Gastrocnemius medialis (tissue), 4 donors: ENCODE measurements around the gene CATSPERZ. TPM values are rescaled to one million over a fixed set of nuclear protein-coding genes. Genes with fewer than 3 reads are reported as not detected.

Experiments used
- ATAC-seq, 2 donors: fragments of 150-250 bp; one replicate each; pipeline ENCODE4 v1.9.1; 2016
- DNase-seq, 2 donors: peaks; one replicate each; pipeline ENCODE4 v3.0.0-alpha.2; 2019
- H3K27ac ChIP-seq, 4 donors: fragments of 200-600 bp; sonication (generic); 1 replicate in 1 of 4; 2 replicates in 3 of 4; pipeline ENCODE4 v1.5.1; 2016 to 2018; ENCODE audit warnings: mild to moderate bottlenecking in 2 of 4, moderate library complexity in 1 of 4
- H3K27me3 ChIP-seq, 3 donors: fragments of 200-600 bp; sonication (generic) in 2 of 3; 1 replicate in 1 of 3; 2 replicates in 2 of 3; pipeline versions ENCODE4 v1.5.1 to v1.6.0; 2016 to 2019; ENCODE audit warnings: mild to moderate bottlenecking in 1 of 3, moderate library complexity in 1 of 3
- H3K36me3 ChIP-seq, 2 donors: fragments of 200-600 bp; sonication (generic) in 1 of 2; one replicate each; pipeline ENCODE4 v1.5.1; 2017 to 2018
- H3K4me1 ChIP-seq, 2 donors: fragments of 200-600 bp; sonication (generic) in 1 of 2; one replicate each; pipeline ENCODE4 v1.5.1; 2016 to 2017; ENCODE audit warnings: mild to moderate bottlenecking in 2 of 2
- H3K4me3 ChIP-seq, 4 donors: fragments of 200-600 bp; sonication (generic) in 3 of 4; 1 replicate in 1 of 4; 2 replicates in 3 of 4; pipeline ENCODE4 v1.5.1; 2016 to 2019; ENCODE audit warnings: mild to moderate bottlenecking in 2 of 4
- H3K9me3 ChIP-seq, 3 donors: fragments of 200-600 bp; sonication (generic) in 2 of 3; 1 replicate in 1 of 3; 2 replicates in 2 of 3; pipeline ENCODE4 v1.5.1; 2016 to 2019
- POLR2A ChIP-seq, 2 donors: fragments of 450-650 bp; IDR thresholded peaks; one replicate each; pipeline ENCODE4 v1.6.1; 2017; ENCODE audit warnings: antibody characterized with exemption in 2 of 2, mild to moderate bottlenecking in 2 of 2, moderate library complexity in 2 of 2
- in situ Hi-C, 4 donors: fragments of 200-750 bp; cut with MboI; loops; one replicate each; pipeline versions ENCODE4 v1.15.0 to v1.8.0; 2017; ENCODE audit warnings: low sequenced_read_pairs in 4 of 4
- intact Hi-C: fragments of 100-400 bp; cut with DNase I; formaldehyde crosslinking; loops from one replicate; pipeline ENCODE4 v1.15.1; 2023; ENCODE audit warnings: low total_unique reads
- total RNA-seq, 4 donors: library from RNA; depleted of rRNA; stranded (reverse); fragments of >200 nt; gene quantifications; one replicate each; pipeline versions ENCODE4 v1.1.0 to v1.2.3, GENCODE V29; 2016
- TF ChIP-seq, protein P1 (sequence below), 5 experiments: fragments of 450-650 bp in 3 of 5; fragments of 200-600 bp in 2 of 5; sonication (generic) in 2 of 5; IDR thresholded peaks in 4 of 5; conservative IDR thresholded peaks in 1 of 5; 1 replicate in 4 of 5; 2 replicates in 1 of 5; pipeline ENCODE4 v1.5.1; 2016 to 2019; ENCODE audit warnings: antibody characterized with exemption in 5 of 5, mild to moderate bottlenecking in 3 of 5, moderate library complexity in 3 of 5

The CATSPERZ gene
- total RNA-seq, 4 donors from 2014 or later, result not detected

DNA sequence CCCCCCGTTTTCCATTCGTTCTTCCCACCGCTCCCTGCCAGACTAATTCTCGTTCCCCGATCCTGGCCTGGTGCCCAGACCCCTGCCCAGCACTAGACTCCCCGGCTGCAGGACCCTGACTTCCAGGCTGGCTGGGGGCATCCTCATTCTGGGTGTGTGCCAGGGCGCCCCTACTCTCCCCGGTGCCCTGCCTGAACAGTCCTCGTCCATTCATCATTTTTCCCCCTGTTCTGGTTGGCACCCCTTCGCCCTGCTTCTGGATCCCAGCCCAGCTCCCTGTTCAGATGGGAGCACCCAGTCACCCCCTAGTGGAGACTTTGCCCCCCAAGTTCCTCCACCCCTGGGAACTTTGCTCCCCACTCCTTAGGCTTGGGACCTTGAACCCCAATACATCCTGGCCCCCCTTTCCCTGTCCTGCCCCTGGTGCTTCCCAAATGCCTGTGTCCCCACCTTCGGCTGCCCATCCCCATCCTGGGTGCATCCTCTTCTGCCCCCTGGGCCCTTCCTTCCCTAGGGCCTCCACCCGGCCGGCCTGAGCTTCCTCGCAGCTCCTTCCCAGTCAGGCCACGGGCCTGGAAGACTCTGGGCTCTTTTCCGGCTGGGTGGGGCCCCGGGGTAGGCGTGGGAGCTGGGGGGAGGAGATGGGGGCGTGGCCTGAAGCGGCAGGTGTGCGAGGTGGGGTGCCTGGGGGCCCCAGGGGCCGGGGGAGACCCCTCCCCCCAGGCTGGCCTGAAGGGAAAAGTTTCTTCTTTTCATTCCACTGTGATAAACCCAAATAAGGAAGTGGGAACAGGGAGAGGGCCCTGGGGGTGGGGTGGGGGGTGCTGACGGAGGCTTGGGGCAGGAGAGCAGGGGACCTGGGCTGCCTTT is 47.9 kb upstream of the CATSPERZ start:
- Histone ChIP-seq H3K4me1 (peaks cover 36 to 37% of the 10 kb centered on the region in 2 donors), H3K27me3 (no peaks in the 10 kb centered on the region), H3K27ac (peak overlapping the region; percentile 67 to 82 (median 76)), H3K36me3 (peaks cover 0 to 15% of the 10 kb centered on the region in 2 donors), H3K4me3 (peak overlapping the region; percentile 65 to 92 (median 78)), H3K9me3 (no peaks in the 10 kb centered on the region)
- no peak for DNase-seq
- intact Hi-C loops, result no loop called here
- no peak for ATAC-seq
- in situ Hi-C loops, result no loop called here
- TF ChIP-seq, protein P1, sequence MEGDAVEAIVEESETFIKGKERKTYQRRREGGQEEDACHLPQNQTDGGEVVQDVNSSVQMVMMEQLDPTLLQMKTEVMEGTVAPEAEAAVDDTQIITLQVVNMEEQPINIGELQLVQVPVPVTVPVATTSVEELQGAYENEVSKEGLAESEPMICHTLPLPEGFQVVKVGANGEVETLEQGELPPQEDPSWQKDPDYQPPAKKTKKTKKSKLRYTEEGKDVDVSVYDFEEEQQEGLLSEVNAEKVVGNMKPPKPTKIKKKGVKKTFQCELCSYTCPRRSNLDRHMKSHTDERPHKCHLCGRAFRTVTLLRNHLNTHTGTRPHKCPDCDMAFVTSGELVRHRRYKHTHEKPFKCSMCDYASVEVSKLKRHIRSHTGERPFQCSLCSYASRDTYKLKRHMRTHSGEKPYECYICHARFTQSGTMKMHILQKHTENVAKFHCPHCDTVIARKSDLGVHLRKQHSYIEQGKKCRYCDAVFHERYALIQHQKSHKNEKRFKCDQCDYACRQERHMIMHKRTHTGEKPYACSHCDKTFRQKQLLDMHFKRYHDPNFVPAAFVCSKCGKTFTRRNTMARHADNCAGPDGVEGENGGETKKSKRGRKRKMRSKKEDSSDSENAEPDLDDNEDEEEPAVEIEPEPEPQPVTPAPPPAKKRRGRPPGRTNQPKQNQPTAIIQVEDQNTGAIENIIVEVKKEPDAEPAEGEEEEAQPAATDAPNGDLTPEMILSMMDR (IDR thresholded peaks at IDR 0.05 in 4 of 5, conservative IDR thresholded peaks at IDR 0.05 in 1 of 5), result peak in 1 of 5 experiments; percentile 33
- no peak for TF ChIP-seq POLR2A (IDR thresholded peaks at IDR 0.05)

DNA sequence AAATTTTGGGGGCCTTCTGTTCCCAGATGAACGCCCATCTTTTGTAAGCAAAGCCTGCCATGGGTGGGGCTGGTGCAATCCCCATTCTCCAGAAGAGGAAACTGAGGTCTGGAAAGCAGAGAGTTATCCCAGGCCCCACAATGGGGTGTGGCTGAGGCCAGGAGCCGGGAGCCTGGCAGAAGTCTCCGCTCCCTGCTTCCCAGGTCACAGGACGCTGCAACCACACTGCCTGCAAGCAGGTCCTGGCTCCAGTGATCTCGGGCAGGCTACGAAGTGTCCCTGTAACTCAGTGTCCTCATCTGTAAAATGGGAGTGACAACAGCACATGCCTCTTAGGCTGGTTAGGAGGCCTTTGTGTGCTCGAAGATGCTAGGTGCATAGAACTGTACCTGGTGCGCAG is 47.1 kb upstream of the CATSPERZ start:
- no peaks in the 10 kb centered on the region for H3K9me3 ChIP-seq
- no peak for TF ChIP-seq POLR2A (IDR thresholded peaks at IDR 0.05)
- TF ChIP-seq, protein P1 (IDR thresholded peaks at IDR 0.05 in 4 of 5, conservative IDR thresholded peaks at IDR 0.05 in 1 of 5), result no peak
- peaks cover 0 to 17% of the 10 kb centered on the region in 2 donors for H3K36me3 ChIP-seq
- ATAC-seq (no peak), DNase-seq (no peak)
- peak overlapping the region in 3 of 4 donors; percentile 6 to 77 (median 34) for H3K27ac ChIP-seq
- in situ Hi-C loops, result no loop called here
- intact Hi-C loops, result no loop called here
- H3K27me3 ChIP-seq, result no peaks in the 10 kb centered on the region
- H3K4me1 ChIP-seq, result peaks cover 31% of the 10 kb centered on the region in 2 donors
- H3K4me3 ChIP-seq, result no peak overlapping the region

DNA sequence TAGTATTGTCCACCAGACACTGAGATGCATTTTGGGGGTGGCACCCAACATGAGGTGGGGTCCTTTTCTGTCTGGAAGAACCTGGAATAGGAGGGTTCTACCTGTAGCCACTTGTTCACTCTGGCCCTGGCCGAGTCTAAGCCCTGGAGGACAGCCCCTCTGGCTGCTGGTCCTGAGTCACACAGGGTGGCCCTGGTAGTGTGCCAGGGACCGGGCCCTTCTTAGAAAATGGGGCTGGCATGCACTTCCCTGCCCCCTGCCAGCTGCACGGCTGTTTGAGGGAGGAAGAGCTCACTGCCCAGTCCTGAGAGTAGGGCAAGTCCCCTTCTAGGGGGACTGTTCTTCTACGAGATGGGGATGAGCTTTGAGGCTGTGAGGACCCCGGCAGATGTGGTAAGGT is 46.7 kb upstream of the CATSPERZ start:
- Histone ChIP-seq H3K4me3 (no peak overlapping the region), H3K27me3 (no peaks in the 10 kb centered on the region), H3K4me1 (peaks cover 30 to 31% of the 10 kb centered on the region in 2 donors), H3K9me3 (no peaks in the 10 kb centered on the region), H3K36me3 (peaks cover 0 to 22% of the 10 kb centered on the region in 2 donors), H3K27ac (peak overlapping the region in 3 of 4 donors; percentile 6 to 77 (median 34))
- TF ChIP-seq, protein P1 (IDR thresholded peaks at IDR 0.05 in 4 of 5, conservative IDR thresholded peaks at IDR 0.05 in 1 of 5), result no peak
- TF ChIP-seq POLR2A (IDR thresholded peaks at IDR 0.05), result no peak
- no peak for ATAC-seq
- DNase-seq, result peak in 1 of 2 donors; percentile 65
- intact Hi-C loops, result no loop called here
- in situ Hi-C loops, result no loop called here

DNA sequence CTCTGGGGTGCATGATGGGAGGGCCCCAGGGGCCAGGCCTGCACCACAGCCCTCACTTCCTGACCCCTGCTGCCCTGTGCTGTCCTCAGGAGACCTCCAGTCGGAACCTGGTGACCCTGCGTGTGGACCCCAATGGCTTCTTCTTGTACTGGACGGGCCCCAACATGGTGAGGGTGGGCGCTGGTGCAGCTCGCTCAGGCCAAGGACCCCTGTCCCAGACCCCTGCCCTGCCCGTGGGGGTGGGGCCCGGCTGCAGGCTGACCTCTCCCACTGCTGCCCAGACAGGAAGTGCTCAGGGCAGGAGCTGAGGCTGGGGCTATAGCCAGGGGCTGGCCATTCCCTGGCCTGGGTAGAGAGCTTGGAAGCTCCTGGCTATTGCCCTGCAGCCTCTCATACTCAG is 45.8 kb upstream of the CATSPERZ start:
- in situ Hi-C loops, result no loop called here

More for the DNA sequence above, 45.8 kb upstream of the CATSPERZ start:
- TF ChIP-seq, protein P1 (IDR thresholded peaks at IDR 0.05 in 4 of 5, conservative IDR thresholded peaks at IDR 0.05 in 1 of 5), result no peak
- no peak for TF ChIP-seq POLR2A (IDR thresholded peaks at IDR 0.05)
- H3K4me1 ChIP-seq, result peaks cover 30 to 31% of the 10 kb centered on the region in 2 donors
- H3K27me3 ChIP-seq, result no peaks in the 10 kb centered on the region
- peaks cover 0 to 30% of the 10 kb centered on the region in 2 donors for H3K36me3 ChIP-seq
- intact Hi-C loops, result no loop called here
- no peak for ATAC-seq
- no peak overlapping the region for H3K27ac ChIP-seq
- H3K4me3 ChIP-seq, result no peak overlapping the region
- no peaks in the 10 kb centered on the region for H3K9me3 ChIP-seq
- DNase-seq, result no peak
